ENCODE results near the gene TREH.

Gene TREH

DNA sequence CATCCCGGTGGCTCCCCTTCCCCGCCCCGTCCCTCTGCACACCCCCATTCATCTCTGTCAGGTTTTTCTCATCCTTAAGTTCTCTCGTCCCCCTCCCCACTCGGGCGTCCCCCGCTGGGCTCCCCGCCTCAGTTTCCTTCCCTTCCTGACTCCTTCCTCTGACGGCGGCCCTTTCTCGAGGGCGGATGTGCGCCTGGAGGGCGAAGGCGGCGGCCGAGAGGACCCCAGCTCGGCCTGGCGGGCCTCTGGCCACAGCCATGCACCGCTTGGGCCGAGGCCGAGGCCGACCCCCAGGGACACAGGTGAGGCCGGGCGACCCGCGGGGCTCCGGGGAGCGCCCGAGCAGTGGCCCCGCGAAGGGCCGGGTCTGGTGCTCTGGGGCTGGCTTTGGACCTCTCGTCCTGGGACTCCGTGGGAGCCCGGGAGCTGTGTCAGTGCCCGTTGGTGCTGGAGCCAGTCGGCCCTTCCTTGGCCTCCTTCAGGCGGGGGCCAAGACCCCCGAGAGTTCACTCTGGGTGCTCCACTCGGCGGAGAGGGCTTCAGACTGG, 69.2 kb downstream of the TREH start:
- no peak for DNase-seq (ENCODE audit: low spot score)

DNA sequence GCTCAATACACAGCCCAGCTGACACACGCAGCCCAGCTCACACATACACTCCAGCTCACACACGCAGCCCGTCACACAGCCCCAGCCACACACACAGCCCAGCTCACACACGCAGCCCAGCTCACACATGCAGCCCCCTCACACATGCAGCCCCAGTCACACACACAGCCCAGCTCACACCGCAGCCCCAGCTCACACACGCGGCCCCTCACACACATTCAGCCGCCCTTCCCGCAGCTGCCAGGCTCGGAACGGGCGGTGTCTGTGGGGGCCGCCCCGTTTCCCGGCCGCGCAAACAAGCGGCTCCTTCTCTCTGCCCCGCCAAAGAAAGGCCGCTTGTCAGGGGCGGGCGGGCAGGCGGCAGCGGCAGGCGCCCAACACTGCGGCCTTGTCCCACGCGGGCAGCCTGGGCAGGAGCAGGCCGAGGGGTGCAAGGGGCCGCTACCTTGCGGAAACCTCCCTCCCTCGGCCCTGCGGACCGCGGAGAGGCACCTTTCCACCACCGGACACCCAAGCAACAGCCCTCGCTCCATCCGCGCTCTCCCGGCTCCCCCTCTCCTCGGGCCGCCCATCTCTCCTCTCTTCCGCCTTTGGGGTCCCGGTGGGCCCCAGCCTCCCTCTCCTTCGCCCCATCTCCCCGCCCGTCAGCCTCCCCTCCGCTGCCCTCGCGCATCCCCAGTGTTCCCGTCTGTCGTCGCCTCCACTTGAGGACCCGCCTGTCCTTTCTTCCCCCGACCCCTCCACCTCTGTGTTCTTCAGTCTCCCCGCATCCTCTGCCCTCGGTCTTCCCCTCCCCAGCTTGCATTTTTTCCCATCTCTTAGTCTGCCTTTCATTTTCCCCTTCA, 69.8 kb downstream of the TREH start:
- peak; percentile 87 for DNase-seq (ENCODE audit: low spot score)

DNA sequence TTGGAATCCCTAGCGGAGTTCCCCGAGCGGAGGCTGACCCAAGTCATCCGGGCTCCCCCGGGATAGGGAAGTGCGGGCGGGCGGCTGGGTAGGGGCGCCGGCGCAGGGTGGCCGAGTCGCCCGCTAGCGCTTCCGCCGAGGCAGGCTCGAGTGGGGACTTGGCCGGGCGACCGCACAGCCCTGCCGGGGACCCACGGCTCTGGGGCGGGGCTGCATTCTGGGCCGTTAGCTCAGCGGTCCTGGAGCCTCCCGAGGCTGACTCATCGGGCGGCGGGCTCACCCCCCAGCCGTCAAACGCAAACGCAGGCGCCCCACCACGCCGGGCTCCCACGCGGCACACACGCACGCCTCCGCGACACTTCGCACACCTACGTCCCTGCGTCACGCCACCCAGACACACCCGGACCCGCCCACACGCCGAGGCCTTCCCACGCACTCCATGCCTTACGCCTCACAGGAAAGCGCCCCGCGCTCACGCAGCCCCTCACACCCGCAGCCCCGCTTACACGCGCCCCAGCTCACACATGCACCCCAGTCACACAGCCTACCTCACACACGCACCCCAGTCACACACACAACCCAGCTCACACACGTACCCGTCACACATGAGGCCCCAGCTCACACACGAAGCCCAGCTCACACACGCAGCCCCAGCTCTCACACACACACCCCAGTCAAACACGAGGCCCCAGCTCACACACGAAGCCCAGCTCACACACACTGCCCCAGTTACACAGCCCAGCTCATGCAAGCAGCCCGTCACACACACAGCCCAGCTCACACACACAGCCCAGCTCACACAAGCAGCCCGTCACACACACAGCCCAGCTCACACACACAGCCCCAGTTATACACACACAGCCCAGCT, 70.9 kb downstream of the TREH start:
- peak; percentile 61 for DNase-seq (ENCODE audit: low spot score)

DNA sequence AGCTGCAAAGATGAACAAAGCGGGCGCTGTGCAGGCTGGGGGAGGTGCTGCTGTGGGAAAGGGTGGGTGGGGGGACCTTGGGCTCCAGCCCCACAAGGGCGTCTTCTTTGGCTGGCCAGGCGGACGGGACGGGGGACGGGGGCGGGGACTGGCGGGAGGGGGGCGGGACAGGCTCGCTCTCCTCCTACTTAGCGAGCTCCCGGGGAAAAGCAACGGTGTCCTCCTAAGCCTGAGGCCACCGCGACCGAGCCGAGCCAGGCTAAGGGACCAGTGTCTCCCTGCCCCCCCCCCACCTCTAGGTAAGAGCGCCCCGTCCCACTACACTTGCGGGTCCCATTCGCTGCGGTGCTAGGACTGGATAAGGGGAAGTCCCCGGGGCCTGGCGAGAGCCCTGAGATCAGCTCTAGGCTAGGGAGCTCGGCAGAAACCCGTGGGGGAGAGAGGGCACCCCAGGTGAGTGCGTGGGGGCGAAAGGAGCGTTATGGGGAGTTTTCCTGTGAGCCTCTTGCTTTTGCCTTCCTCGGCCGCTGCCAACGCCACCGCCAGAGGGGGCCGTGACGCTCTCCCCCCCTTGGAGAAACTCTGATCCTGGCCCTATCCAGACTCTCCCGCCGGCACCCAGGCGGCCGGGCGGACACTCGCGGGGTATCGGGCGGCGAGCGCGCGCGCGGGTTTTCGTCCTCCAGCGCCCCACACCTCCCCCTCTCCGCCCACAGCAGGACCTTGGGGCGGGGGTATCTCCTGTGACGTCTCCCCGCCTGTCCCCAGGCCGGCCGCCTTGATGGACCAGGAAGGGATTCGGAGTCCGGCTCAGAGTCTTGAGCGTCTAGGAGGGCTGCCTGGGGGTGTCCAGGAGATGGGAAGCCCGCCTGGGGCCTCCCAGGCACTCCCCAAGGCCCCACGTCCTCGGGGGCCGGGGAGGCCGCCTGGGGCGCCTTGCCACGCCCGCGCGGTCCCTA, 71.8 kb downstream of the TREH start, which contains the start of gene PHLDB1:
Gene PHLDB1, plus strand, starts transcription at position 215 of the 959 bp plus-strand sequence. CDS start 6,222 bp downstream, outside the sequence.
- DNase-seq (ENCODE audit: low spot score), result peak; percentile 90

All from Ammon's horn (tissue), 1 donor.